SU-DHL-6 (cell line): ENCODE results near the gene RAVER2.

ENCODE experiments used
- EZH2phosphoT487 ChIP-seq: fragments of 200-600 bp; sonication (generic), shearing (Covaris generic); conservative IDR thresholded peaks from 2 replicates; pipeline ENCODE4 v1.6.1; 2018; ENCODE audit warnings: mild to moderate bottlenecking, antibody characterized with exemption, low read length, moderate library complexity, mixed read lengths
- TF ChIP-seq, protein P1 (sequence below): fragments of 200-600 bp; sonication (generic); IDR thresholded peaks from one replicate; pipeline ENCODE4 v1.5.1; 2017; ENCODE audit warnings: antibody characterized with exemption, mild to moderate bottlenecking, low read length, moderate library complexity; ENCODE audit not compliant: insufficient read depth, poor library complexity, severe bottlenecking

- TF ChIP-seq, protein P1, sequence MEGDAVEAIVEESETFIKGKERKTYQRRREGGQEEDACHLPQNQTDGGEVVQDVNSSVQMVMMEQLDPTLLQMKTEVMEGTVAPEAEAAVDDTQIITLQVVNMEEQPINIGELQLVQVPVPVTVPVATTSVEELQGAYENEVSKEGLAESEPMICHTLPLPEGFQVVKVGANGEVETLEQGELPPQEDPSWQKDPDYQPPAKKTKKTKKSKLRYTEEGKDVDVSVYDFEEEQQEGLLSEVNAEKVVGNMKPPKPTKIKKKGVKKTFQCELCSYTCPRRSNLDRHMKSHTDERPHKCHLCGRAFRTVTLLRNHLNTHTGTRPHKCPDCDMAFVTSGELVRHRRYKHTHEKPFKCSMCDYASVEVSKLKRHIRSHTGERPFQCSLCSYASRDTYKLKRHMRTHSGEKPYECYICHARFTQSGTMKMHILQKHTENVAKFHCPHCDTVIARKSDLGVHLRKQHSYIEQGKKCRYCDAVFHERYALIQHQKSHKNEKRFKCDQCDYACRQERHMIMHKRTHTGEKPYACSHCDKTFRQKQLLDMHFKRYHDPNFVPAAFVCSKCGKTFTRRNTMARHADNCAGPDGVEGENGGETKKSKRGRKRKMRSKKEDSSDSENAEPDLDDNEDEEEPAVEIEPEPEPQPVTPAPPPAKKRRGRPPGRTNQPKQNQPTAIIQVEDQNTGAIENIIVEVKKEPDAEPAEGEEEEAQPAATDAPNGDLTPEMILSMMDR, result no peak
- no peak for TF ChIP-seq EZH2phosphoT487
These were observed 45.5 kb upstream of the RAVER2 start for GRCh38 chr1:64699327-64699726.
